ENCODE data around the gene WIPI1. TPM values are rescaled to one million over a fixed set of nuclear protein-coding genes. Genes with fewer than 3 reads are reported as not detected.
A peak's percentile ranks its signal among the peaks of the same experiment; 100 is the strongest.

The WIPI1 gene
- total and polyA plus RNA-seq, 2 of the 13 experiments (the other 11 are each of a cell fraction or from before 2014, with no cell fraction given) = 29.4 to 141 TPM

DNA sequence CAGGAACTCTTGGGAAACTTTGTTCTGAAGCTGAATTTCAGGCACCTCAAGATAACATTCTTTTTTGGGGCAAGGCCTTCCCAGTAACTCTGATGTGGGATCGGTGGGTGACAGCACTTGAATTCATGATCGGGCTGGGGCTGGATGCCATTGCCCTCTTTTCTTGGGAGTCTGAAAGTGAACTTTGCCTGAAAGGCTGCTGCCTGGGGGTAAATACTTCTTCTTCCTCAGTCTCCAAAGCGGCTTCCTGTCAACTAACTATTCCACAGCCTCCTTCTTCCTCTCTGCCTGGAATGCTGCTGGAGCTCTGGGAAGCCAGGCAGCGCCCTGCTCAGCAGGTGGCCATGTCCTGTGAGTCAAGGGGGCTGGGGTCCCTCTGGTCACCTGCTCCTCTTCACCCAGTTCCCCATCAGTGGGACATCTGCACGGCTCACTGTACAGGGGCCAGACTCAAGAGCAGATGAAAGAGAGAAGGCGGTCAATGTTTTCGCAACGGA is 79.5 kb downstream of the WIPI1 start (continued):
- TF ChIP-seq, protein P1, sequence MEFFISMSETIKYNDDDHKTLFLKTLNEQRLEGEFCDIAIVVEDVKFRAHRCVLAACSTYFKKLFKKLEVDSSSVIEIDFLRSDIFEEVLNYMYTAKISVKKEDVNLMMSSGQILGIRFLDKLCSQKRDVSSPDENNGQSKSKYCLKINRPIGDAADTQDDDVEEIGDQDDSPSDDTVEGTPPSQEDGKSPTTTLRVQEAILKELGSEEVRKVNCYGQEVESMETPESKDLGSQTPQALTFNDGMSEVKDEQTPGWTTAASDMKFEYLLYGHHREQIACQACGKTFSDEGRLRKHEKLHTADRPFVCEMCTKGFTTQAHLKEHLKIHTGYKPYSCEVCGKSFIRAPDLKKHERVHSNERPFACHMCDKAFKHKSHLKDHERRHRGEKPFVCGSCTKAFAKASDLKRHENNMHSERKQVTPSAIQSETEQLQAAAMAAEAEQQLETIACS (CRISPR knock-in tag; IDR thresholded peaks at IDR 0.05) = peak; percentile 57; the same call in 1 of the 2 replicates
- TF ChIP-seq ZNF746 (CRISPR knock-in tag; IDR thresholded peaks at IDR 0.05) (no peak), PAF1 (CRISPR knock-in tag; IDR thresholded peaks at IDR 0.05) (no peak; the same call in 1 of the 2 replicates), ZNF660 (CRISPR knock-in tag; IDR thresholded peaks at IDR 0.05; ENCODE audit: borderline replicate concordance, low read depth) (no peak), ZNF614 (CRISPR knock-in tag; IDR thresholded peaks at IDR 0.05; ENCODE audit: borderline replicate concordance) (peak; percentile 79; the same call in 1 of the 2 replicates), KLF12 (CRISPR knock-in tag; IDR thresholded peaks at IDR 0.05; ENCODE audit: borderline replicate concordance) (0 out of 2 replicates have a peak, but pooled peaks have one; percentile 23), ZNF12 (CRISPR knock-in tag; IDR thresholded peaks at IDR 0.05) (0 out of 2 replicates have a peak, but pooled peaks have one; percentile 84), MED1 (CRISPR knock-in tag; IDR thresholded peaks at IDR 0.05) (peak; percentile 89), ZBTB7A (CRISPR knock-in tag; IDR thresholded peaks at IDR 0.05) (peak; percentile 92), FOXJ3 (CRISPR knock-in tag; IDR thresholded peaks at IDR 0.05; ENCODE audit: borderline replicate concordance) (no peak), HNRNPH1 (optimal IDR thresholded peaks at IDR 0.05; ENCODE audit: low read depth, low read length) (no peak), ZSCAN20 (CRISPR knock-in tag; IDR thresholded peaks at IDR 0.05; ENCODE audit: borderline replicate concordance) (no peak; the same call in 1 of the 2 replicates), KDM2A (CRISPR knock-in tag; IDR thresholded peaks at IDR 0.05; ENCODE audit: borderline replicate concordance, low read depth) (0 out of 2 replicates have a peak, but pooled peaks have one; percentile 82), RBFOX2 (IDR thresholded peaks at IDR 0.05; ENCODE audit: low read depth, low read length) (peak; percentile 78; the same call in 1 of the 2 replicates), POLR2AphosphoS5 (IDR thresholded peaks at IDR 0.05; ENCODE audit: low read depth, low read length) (peak; percentile 55; the same call in 1 of the 2 replicates), NCOA2 (CRISPR knock-in tag; IDR thresholded peaks at IDR 0.05) (peak; percentile 75; the same call in 1 of the 2 replicates)
- TF ChIP-seq, protein P2, sequence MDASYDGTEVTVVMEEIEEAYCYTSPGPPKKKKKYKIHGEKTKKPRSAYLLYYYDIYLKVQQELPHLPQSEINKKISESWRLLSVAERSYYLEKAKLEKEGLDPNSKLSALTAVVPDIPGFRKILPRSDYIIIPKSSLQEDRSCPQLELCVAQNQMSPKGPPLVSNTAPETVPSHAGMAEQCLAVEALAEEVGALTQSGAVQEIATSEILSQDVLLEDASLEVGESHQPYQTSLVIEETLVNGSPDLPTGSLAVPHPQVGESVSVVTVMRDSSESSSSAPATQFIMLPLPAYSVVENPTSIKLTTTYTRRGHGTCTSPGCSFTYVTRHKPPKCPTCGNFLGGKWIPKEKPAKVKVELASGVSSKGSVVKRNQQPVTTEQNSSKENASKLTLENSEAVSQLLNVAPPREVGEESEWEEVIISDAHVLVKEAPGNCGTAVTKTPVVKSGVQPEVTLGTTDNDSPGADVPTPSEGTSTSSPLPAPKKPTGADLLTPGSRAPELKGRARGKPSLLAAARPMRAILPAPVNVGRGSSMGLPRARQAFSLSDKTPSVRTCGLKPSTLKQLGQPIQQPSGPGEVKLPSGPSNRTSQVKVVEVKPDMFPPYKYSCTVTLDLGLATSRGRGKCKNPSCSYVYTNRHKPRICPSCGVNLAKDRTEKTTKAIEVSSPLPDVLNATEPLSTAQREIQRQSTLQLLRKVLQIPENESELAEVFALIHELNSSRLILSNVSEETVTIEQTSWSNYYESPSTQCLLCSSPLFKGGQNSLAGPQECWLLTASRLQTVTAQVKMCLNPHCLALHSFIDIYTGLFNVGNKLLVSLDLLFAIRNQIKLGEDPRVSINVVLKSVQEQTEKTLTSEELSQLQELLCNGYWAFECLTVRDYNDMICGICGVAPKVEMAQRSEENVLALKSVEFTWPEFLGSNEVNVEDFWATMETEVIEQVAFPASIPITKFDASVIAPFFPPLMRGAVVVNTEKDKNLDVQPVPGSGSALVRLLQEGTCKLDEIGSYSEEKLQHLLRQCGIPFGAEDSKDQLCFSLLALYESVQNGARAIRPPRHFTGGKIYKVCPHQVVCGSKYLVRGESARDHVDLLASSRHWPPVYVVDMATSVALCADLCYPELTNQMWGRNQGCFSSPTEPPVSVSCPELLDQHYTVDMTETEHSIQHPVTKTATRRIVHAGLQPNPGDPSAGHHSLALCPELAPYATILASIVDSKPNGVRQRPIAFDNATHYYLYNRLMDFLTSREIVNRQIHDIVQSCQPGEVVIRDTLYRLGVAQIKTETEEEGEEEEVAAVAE (CRISPR knock-in tag; IDR thresholded peaks at IDR 0.05; ENCODE audit: borderline replicate concordance) = peak; percentile 55; the same call in 1 of the 2 replicates
- TF ChIP-seq, protein P3, sequence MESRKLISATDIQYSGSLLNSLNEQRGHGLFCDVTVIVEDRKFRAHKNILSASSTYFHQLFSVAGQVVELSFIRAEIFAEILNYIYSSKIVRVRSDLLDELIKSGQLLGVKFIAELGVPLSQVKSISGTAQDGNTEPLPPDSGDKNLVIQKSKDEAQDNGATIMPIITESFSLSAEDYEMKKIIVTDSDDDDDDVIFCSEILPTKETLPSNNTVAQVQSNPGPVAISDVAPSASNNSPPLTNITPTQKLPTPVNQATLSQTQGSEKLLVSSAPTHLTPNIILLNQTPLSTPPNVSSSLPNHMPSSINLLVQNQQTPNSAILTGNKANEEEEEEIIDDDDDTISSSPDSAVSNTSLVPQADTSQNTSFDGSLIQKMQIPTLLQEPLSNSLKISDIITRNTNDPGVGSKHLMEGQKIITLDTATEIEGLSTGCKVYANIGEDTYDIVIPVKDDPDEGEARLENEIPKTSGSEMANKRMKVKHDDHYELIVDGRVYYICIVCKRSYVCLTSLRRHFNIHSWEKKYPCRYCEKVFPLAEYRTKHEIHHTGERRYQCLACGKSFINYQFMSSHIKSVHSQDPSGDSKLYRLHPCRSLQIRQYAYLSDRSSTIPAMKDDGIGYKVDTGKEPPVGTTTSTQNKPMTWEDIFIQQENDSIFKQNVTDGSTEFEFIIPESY (CRISPR knock-in tag; IDR thresholded peaks at IDR 0.05) = no peak
- TF ChIP-seq, protein P4, sequence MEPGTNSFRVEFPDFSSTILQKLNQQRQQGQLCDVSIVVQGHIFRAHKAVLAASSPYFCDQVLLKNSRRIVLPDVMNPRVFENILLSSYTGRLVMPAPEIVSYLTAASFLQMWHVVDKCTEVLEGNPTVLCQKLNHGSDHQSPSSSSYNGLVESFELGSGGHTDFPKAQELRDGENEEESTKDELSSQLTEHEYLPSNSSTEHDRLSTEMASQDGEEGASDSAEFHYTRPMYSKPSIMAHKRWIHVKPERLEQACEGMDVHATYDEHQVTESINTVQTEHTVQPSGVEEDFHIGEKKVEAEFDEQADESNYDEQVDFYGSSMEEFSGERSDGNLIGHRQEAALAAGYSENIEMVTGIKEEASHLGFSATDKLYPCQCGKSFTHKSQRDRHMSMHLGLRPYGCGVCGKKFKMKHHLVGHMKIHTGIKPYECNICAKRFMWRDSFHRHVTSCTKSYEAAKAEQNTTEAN (CRISPR knock-in tag; conservative IDR thresholded peaks at IDR 0.05) = 0 out of 2 replicates have a peak, but pooled peaks have one; percentile 22

Data from HepG2 (cell line).